Measurements from ENCODE around the gene SLC20A1.

Gene SLC20A1

DNA sequence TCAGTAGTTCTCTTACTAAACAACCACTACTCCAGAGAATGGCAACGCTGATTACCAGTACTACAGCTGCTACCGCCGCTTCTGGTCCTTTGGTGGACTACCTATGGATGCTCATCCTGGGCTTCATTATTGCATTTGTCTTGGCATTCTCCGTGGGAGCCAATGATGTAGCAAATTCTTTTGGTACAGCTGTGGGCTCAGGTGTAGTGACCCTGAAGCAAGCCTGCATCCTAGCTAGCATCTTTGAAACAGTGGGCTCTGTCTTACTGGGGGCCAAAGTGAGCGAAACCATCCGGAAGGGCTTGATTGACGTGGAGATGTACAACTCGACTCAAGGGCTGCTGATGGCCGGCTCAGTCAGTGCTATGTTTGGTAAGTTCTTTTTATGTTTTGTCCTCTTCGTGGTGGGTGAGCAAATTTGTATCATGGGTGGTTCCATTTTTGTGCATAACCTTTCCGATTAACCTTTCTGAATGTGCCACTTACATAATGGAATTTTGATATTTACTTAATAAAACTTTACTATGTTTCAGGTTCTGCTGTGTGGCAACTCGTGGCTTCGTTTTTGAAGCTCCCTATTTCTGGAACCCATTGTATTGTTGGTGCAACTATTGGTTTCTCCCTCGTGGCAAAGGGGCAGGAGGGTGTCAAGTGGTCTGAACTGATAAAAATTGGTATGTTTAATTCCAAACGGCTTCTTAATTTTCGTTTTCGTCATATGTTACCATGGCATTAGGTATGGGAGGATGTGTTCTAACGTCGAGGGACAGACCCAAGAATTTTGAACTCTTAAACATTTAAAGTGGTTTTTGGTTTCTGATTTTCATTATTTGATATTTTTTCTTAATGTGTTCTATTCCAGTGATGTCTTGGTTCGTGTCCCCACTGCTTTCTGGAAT lies 1.3 kb downstream of the SLC20A1 start:
- Histone ChIP-seq H3K36me3 (ENCODE audit: control insufficient read depth in 2 of 2, insufficient read depth in 2 of 2, low read length in 2 of 2) (peaks cover 4 to 22% of the 10 kb centered on the region in 2 donors), H3K9me3 (ENCODE audit: control insufficient read depth in 2 of 2, low read length in 2 of 2) (no peaks in the 10 kb centered on the region), H3K4me1 (ENCODE audit: control insufficient read depth, insufficient read depth, low read length) (peaks cover 20% of the 10 kb centered on the region), H3K9ac (ENCODE audit: low read length in 2 of 2) (peak overlapping the region; percentile 42 to 61), H3K27ac (ENCODE audit: low read length) (no peak overlapping the region), H3K4me3 (ENCODE audit: low read length in 2 of 2) (peak overlapping the region; percentile 82 to 87), H3K27me3 (ENCODE audit: control insufficient read depth in 1 of 2, insufficient read depth in 2 of 2, low read length in 2 of 2) (no peaks in the 10 kb centered on the region)

DNA sequence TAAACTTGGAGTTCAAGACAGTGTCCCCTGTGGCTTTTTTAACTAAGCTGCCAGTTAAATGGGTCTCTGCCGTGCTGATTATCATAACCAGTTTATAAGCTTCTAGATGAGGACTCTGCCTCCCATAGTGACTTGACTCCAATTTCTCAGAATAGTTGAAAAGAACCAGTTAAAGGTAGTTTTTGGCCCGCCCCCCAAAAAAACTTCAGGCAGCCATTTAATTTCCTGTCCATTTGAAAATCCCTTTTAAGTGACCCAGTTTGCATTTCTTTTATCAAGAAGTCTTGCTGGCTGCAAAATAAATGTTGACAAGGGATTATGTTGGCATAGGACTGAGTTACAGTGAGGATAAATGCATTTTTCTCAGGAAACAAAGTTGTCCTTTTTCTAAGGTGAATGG lies 2.3 kb downstream of the SLC20A1 start:
- H3K4me3 ChIP-seq (ENCODE audit: low read length in 2 of 2): no peak overlapping the region
- no peaks in the 10 kb centered on the region for H3K9me3 ChIP-seq (ENCODE audit: control insufficient read depth in 2 of 2, low read length in 2 of 2)
- H3K27me3 ChIP-seq (ENCODE audit: control insufficient read depth in 1 of 2, insufficient read depth in 2 of 2, low read length in 2 of 2): no peaks in the 10 kb centered on the region
- H3K27ac ChIP-seq (ENCODE audit: low read length): no peak overlapping the region
- peaks cover 13 to 29% of the 10 kb centered on the region in 2 donors for H3K36me3 ChIP-seq (ENCODE audit: control insufficient read depth in 2 of 2, insufficient read depth in 2 of 2, low read length in 2 of 2)
- H3K9ac ChIP-seq (ENCODE audit: low read length in 2 of 2): no peak overlapping the region
- peaks cover 20% of the 10 kb centered on the region for H3K4me1 ChIP-seq (ENCODE audit: control insufficient read depth, insufficient read depth, low read length)

DNA sequence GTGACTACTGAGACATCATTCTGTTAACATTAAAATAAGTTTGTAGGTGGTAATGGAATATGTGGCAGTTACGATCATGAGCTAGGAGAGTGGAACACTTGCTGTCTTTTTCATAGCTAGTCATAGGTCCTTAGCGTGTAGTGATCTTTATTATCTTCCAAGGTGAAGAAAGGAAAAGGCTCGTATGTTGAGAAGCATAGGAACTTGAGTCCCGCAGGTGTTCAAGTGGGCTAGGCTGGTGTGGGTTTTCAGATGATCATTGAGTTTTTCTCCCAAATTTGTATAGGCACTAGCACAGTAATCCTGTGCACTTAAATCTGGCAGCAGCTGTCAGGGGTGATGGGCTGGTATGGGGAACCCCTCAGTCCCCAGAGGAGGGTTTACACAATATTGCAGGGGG lies 10.9 kb downstream of the SLC20A1 start:
- H3K9ac ChIP-seq (ENCODE audit: low read length in 2 of 2): no peak overlapping the region
- H3K4me3 ChIP-seq (ENCODE audit: low read length in 2 of 2): no peak overlapping the region
- H3K9me3 ChIP-seq (ENCODE audit: control insufficient read depth in 2 of 2, low read length in 2 of 2): no peaks in the 10 kb centered on the region
- peaks cover 43 to 52% of the 10 kb centered on the region in 2 donors for H3K36me3 ChIP-seq (ENCODE audit: control insufficient read depth in 2 of 2, insufficient read depth in 2 of 2, low read length in 2 of 2)
- no peaks in the 10 kb centered on the region for H3K27me3 ChIP-seq (ENCODE audit: control insufficient read depth in 1 of 2, insufficient read depth in 2 of 2, low read length in 2 of 2)
- H3K27ac ChIP-seq (ENCODE audit: low read length): no peak overlapping the region
- H3K4me1 ChIP-seq (ENCODE audit: control insufficient read depth, insufficient read depth, low read length): no peaks in the 10 kb centered on the region

DNA sequence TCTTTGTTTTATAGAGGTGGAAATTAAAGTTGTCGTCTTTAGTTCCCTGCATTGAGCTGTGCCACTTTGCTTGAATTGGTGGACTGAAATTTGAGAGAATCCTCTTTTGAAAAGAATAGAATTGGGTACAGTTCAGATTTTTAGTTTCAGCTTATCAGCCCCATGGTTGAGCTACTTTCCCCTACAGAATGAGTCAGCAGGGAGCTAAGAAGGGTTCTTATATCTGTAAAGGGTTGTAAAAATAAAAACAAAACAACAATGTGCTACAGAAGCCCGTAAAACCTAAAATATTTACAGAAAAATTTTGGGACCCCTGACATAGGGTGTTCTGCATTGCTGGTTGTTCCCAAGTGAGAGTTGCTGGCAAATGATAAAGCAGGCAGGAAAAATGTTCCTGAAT lies 12.6 kb downstream of the SLC20A1 start:
- H3K9me3 ChIP-seq (ENCODE audit: control insufficient read depth in 2 of 2, low read length in 2 of 2): no peaks in the 10 kb centered on the region
- H3K36me3 ChIP-seq (ENCODE audit: control insufficient read depth in 2 of 2, insufficient read depth in 2 of 2, low read length in 2 of 2): peaks cover 38 to 51% of the 10 kb centered on the region in 2 donors
- no peaks in the 10 kb centered on the region for H3K27me3 ChIP-seq (ENCODE audit: control insufficient read depth in 1 of 2, insufficient read depth in 2 of 2, low read length in 2 of 2)
- H3K27ac ChIP-seq (ENCODE audit: low read length): no peak overlapping the region
- H3K4me1 ChIP-seq (ENCODE audit: control insufficient read depth, insufficient read depth, low read length): no peaks in the 10 kb centered on the region
- H3K9ac ChIP-seq (ENCODE audit: low read length in 2 of 2): no peak overlapping the region
- no peak overlapping the region for H3K4me3 ChIP-seq (ENCODE audit: low read length in 2 of 2)

DNA sequence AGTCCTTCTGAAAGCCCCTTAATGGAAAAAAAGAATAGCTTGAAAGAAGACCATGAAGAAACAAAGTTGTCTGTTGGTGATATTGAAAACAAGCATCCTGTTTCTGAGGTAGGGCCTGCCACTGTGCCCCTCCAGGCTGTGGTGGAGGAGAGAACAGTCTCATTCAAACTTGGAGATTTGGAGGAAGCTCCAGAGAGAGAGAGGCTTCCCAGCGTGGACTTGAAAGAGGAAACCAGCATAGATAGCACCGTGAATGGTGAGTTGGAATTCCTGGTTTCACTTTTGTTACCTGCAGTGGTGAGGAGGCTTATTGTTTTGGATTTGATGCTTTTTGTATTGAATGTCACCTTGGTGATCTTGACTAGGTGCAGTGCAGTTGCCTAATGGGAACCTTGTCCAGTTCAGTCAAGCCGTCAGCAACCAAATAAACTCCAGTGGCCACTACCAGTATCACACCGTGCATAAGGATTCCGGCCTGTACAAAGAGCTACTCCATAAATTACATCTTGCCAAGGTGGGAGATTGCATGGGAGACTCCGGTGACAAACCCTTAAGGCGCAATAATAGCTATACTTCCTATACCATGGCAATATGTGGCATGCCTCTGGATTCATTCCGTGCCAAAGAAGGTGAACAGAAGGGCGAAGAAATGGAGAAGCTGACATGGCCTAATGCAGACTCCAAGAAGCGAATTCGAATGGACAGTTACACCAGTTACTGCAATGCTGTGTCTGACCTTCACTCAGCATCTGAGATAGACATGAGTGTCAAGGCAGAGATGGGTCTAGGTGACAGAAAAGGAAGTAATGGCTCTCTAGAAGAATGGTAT lies 13.3 kb downstream of the SLC20A1 start:
- no peak overlapping the region for H3K4me3 ChIP-seq (ENCODE audit: low read length in 2 of 2)
- peaks cover 36 to 54% of the 10 kb centered on the region in 2 donors for H3K36me3 ChIP-seq (ENCODE audit: control insufficient read depth in 2 of 2, insufficient read depth in 2 of 2, low read length in 2 of 2)
- H3K27ac ChIP-seq (ENCODE audit: low read length): no peak overlapping the region
- H3K9me3 ChIP-seq (ENCODE audit: control insufficient read depth in 2 of 2, low read length in 2 of 2): no peaks in the 10 kb centered on the region
- H3K4me1 ChIP-seq (ENCODE audit: control insufficient read depth, insufficient read depth, low read length): no peaks in the 10 kb centered on the region
- H3K9ac ChIP-seq (ENCODE audit: low read length in 2 of 2): no peak overlapping the region
- H3K27me3 ChIP-seq (ENCODE audit: control insufficient read depth in 1 of 2, insufficient read depth in 2 of 2, low read length in 2 of 2): no peaks in the 10 kb centered on the region

DNA sequence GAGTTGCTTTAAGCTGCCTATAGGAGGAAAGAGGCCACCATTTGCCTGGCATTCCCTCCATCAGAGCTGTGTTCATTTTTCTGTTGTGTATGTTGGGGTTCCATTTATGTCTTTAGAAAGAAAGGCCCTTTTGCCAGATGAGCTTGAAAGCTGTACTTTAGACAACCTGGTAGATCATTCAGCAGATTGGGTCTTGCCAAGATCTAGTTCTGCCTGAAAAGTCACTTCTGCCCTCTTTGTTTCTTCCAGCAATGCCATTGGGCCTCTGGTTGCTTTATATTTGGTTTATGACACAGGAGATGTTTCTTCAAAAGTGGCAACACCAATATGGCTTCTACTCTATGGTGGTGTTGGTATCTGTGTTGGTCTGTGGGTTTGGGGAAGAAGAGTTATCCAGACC lies 14.4 kb downstream of the SLC20A1 start:
- H3K9ac ChIP-seq (ENCODE audit: low read length in 2 of 2): no peak overlapping the region
- no peak overlapping the region for H3K4me3 ChIP-seq (ENCODE audit: low read length in 2 of 2)
- no peaks in the 10 kb centered on the region for H3K4me1 ChIP-seq (ENCODE audit: control insufficient read depth, insufficient read depth, low read length)
- H3K27ac ChIP-seq (ENCODE audit: low read length): no peak overlapping the region
- no peaks in the 10 kb centered on the region for H3K9me3 ChIP-seq (ENCODE audit: control insufficient read depth in 2 of 2, low read length in 2 of 2)
- H3K27me3 ChIP-seq (ENCODE audit: control insufficient read depth in 1 of 2, insufficient read depth in 2 of 2, low read length in 2 of 2): no peaks in the 10 kb centered on the region
- peaks cover 37 to 57% of the 10 kb centered on the region in 2 donors for H3K36me3 ChIP-seq (ENCODE audit: control insufficient read depth in 2 of 2, insufficient read depth in 2 of 2, low read length in 2 of 2)

DNA sequence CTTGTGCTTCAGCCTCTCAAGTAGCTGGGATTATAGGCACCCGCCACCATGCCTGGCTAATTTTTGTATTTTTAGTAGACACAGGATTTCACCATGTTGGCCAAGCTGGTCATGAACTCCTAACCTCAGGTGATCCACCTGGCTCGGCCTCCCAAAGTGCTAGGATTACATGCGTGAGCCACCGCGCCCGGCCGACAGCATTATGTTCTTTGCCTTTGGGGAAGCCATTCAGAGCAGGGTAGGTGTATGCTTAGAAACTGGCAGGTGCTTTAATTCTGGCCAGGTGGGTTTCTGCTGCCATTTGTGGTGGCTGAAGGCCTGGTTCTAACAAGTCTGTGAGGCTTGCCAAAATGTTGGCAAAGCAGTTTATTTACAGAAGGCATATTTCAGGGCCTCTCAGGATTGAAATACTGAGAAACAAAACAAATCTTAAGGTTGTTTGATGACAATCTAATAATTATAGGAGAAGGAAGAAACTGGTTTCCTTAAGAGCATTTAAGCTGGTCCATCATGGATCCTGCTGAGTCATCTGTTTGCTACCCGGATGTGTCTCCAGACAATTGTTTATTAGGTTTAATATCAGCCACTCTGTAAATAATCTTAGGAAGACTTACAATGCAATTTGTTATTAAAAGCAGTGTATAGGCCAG lies 16.0 kb downstream of the SLC20A1 start:
- Histone ChIP-seq H3K9me3 (ENCODE audit: control insufficient read depth in 2 of 2, low read length in 2 of 2) (no peaks in the 10 kb centered on the region), H3K27ac (ENCODE audit: low read length) (no peak overlapping the region), H3K36me3 (ENCODE audit: control insufficient read depth in 2 of 2, insufficient read depth in 2 of 2, low read length in 2 of 2) (peaks cover 36 to 58% of the 10 kb centered on the region in 2 donors), H3K9ac (ENCODE audit: low read length in 2 of 2) (no peak overlapping the region), H3K4me1 (ENCODE audit: control insufficient read depth, insufficient read depth, low read length) (no peaks in the 10 kb centered on the region), H3K27me3 (ENCODE audit: control insufficient read depth in 1 of 2, insufficient read depth in 2 of 2, low read length in 2 of 2) (no peaks in the 10 kb centered on the region), H3K4me3 (ENCODE audit: low read length in 2 of 2) (no peak overlapping the region)

DNA sequence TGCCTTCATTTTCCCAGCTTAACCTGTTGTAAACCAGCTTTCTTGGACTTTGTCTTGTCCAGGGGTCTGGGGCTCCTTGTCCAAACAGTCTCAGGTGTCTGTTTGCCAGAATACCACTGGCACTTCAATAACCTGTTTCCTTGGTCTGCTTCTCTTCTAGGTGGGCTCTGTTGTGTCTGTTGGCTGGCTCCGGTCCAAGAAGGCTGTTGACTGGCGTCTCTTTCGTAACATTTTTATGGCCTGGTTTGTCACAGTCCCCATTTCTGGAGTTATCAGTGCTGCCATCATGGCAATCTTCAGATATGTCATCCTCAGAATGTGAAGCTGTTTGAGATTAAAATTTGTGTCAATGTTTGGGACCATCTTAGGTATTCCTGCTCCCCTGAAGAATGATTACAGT lies 17.0 kb downstream of the SLC20A1 start:
- no peaks in the 10 kb centered on the region for H3K9me3 ChIP-seq (ENCODE audit: control insufficient read depth in 2 of 2, low read length in 2 of 2)
- no peak overlapping the region for H3K9ac ChIP-seq (ENCODE audit: low read length in 2 of 2)
- H3K36me3 ChIP-seq (ENCODE audit: control insufficient read depth in 2 of 2, insufficient read depth in 2 of 2, low read length in 2 of 2): peaks cover 36 to 53% of the 10 kb centered on the region in 2 donors
- no peak overlapping the region for H3K4me3 ChIP-seq (ENCODE audit: low read length in 2 of 2)
- H3K4me1 ChIP-seq (ENCODE audit: control insufficient read depth, insufficient read depth, low read length): no peaks in the 10 kb centered on the region
- no peaks in the 10 kb centered on the region for H3K27me3 ChIP-seq (ENCODE audit: control insufficient read depth in 1 of 2, insufficient read depth in 2 of 2, low read length in 2 of 2)
- H3K27ac ChIP-seq (ENCODE audit: low read length): no peak overlapping the region

DNA sequence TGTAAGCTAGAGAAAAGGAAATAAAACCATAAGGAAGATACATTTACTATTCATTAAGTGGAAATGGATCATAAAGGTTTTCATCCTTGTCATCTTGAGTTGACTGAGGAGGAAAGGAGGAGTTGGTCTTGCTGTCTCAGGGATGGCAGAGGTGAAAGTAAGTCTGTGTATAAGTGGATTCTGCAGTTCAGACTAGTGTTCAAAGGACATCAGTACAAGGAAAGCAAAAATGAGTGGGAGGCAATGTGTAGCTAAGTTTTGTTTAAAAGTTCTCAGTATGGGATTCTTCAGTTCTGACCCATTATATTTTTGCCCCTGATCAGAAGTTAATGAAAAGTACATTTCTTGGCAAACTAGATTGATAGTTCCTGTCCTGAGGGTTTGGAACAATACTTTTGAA lies 18.9 kb downstream of the SLC20A1 start:
- no peaks in the 10 kb centered on the region for H3K27me3 ChIP-seq (ENCODE audit: control insufficient read depth in 1 of 2, insufficient read depth in 2 of 2, low read length in 2 of 2)
- no peak overlapping the region for H3K4me3 ChIP-seq (ENCODE audit: low read length in 2 of 2)
- peaks cover 22 to 34% of the 10 kb centered on the region in 2 donors for H3K36me3 ChIP-seq (ENCODE audit: control insufficient read depth in 2 of 2, insufficient read depth in 2 of 2, low read length in 2 of 2)
- no peak overlapping the region for H3K27ac ChIP-seq (ENCODE audit: low read length)
- H3K9me3 ChIP-seq (ENCODE audit: control insufficient read depth in 2 of 2, low read length in 2 of 2): no peaks in the 10 kb centered on the region
- H3K4me1 ChIP-seq (ENCODE audit: control insufficient read depth, insufficient read depth, low read length): no peaks in the 10 kb centered on the region
- H3K9ac ChIP-seq (ENCODE audit: low read length in 2 of 2): no peak overlapping the region

DNA sequence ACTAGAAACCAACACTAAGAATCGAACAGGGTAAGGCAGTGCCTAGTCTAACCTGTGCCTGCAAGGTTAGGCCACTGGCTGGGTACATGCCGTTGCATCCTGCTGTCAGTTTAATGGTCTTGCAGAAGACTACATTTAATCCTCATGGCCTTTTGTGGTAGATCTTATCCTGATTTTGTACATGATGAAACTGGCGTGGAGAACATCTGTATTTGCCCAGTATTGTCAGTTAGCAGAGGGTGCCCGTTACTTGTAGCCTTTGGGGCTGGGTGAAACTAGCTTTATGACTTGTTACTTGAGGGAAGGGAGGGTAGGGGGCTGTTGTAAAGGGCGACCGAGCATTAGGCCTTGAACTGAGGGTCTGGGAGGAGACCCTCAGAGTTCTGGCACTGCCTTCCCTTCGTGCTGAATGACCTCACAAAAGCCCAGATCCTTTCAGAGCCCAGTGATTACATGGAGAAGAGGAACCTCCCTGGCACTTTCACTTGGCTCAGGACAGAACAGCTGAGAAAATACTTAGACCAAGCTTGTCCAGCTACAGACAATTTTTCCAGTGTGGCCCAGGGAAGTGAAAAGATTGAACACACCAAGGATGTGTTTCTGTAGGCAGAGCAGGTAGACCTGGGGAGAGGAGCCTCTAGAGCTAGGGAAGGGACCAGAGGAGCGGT lies 19.5 kb downstream of the SLC20A1 start:
- H3K4me3 ChIP-seq (ENCODE audit: low read length in 2 of 2): no peak overlapping the region
- no peak overlapping the region for H3K9ac ChIP-seq (ENCODE audit: low read length in 2 of 2)
- H3K27ac ChIP-seq (ENCODE audit: low read length): no peak overlapping the region
- no peaks in the 10 kb centered on the region for H3K4me1 ChIP-seq (ENCODE audit: control insufficient read depth, insufficient read depth, low read length)
- no peaks in the 10 kb centered on the region for H3K27me3 ChIP-seq (ENCODE audit: control insufficient read depth in 1 of 2, insufficient read depth in 2 of 2, low read length in 2 of 2)
- H3K36me3 ChIP-seq (ENCODE audit: control insufficient read depth in 2 of 2, insufficient read depth in 2 of 2, low read length in 2 of 2): peaks cover 18 to 29% of the 10 kb centered on the region in 2 donors
- H3K9me3 ChIP-seq (ENCODE audit: control insufficient read depth in 2 of 2, low read length in 2 of 2): no peaks in the 10 kb centered on the region
